ENCODE results near the gene ZMAT5. TPM values are rescaled to one million over a fixed set of nuclear protein-coding genes. Genes with fewer than 3 reads are reported as not detected.

Gene ZMAT5
- total and polyA plus RNA-seq, 9 of the 15 experiments (the other 6 are each of a cell fraction or from before 2014, with no cell fraction given) = 2.0 to 25.2 (median 11.9) TPM

DNA sequence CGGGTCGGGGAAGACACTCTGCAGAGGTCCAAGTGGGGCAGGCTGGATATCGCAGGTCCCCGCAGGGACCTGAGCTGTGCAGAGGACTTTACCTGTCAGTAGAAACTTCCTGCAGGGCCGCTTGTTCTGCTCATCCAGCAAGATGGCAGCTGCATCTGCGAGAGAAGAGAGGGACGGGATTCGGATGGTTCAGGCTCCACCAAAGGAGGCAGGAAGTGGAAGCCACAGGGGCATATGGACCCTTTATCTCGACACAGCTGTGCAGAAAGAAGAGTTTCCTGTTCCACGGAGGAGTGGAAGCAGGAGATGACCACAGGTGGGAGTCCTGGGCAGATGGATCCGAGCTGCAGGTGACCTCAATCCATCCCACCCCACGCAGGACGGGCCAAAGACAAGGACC lies 24.5 kb downstream of the ZMAT5 start (continued):
- TF ChIP-seq, protein P1, sequence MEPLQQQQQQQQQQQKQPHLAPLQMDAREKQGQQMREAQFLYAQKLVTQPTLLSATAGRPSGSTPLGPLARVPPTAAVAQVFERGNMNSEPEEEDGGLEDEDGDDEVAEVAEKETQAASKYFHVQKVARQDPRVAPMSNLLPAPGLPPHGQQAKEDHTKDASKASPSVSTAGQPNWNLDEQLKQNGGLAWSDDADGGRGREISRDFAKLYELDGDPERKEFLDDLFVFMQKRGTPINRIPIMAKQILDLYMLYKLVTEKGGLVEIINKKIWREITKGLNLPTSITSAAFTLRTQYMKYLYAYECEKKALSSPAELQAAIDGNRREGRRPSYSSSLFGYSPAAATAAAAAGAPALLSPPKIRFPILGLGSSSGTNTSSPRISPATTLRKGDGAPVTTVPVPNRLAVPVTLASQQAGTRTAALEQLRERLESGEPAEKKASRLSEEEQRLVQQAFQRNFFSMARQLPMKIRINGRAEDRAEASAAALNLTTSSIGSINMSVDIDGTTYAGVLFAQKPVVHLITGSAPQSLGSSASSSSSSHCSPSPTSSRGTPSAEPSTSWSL (CRISPR knock-in tag; IDR thresholded peaks at IDR 0.05; ENCODE audit: borderline replicate concordance) = no peak
- TF ChIP-seq, protein P2, sequence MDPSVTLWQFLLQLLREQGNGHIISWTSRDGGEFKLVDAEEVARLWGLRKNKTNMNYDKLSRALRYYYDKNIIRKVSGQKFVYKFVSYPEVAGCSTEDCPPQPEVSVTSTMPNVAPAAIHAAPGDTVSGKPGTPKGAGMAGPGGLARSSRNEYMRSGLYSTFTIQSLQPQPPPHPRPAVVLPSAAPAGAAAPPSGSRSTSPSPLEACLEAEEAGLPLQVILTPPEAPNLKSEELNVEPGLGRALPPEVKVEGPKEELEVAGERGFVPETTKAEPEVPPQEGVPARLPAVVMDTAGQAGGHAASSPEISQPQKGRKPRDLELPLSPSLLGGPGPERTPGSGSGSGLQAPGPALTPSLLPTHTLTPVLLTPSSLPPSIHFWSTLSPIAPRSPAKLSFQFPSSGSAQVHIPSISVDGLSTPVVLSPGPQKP (CRISPR knock-in tag; IDR thresholded peaks at IDR 0.05) = no peak

DNA sequence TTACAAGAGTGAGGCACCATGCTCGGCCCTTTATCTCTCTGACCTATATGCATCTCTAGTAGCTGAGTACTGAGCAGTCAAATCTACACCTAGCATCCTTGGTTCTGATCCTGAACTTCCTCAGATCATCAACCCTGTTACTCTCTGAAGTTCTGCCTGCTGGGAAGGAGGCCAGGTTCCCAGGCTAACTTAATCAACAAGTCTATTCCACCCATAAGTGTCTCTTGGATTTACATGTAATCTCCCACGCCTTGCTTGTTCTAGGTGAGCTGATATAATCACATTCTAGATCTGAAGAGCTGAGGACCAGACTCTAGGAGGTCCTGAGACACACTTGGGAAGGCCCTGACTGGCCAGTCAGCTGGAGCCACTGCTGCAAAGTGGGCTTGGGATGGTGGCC lies 24.9 kb downstream of the ZMAT5 start:
- DNase-seq (ENCODE audit: extremely low read depth in 1 of 4, low spot score in 3 of 4) = no peak
- WGBS (ENCODE audit: insufficient coverage, low coverage, missing lambda C conversion rate) = 20% methylated on average over 2 of the region's 2 CpGs
- in situ Hi-C loops (cut with MboI) (no loop called here), intact Hi-C loops (cut with micrococcal nuclease) (no loop called here)
- FAIRE-seq = no peak
- BruUV-seq (replicated peaks) = no TSS peak
- no peak for ATAC-seq
- Histone ChIP-seq H3K4me1 (replicated peaks in 1 of 2; ENCODE audit: control insufficient read depth in 2 of 2, insufficient read depth in 2 of 2, low read length in 2 of 2) (peaks cover 0 to 7% of the 10 kb centered on the region in 2 experiments; a peak in 2 of 5 replicates), H4K20me1 (replicated peaks; ENCODE audit: control insufficient read depth, insufficient read depth, low read length) (no peaks in the 10 kb centered on the region), H3K27ac (ENCODE audit: extremely low read depth, low read depth, low read length) (no peak overlapping the region), H3K4me3 (no peak overlapping the region), H3K9me1 (ENCODE audit: control insufficient read depth, insufficient read depth, low read length) (no peaks in the 10 kb centered on the region), H3K4me2 (ENCODE audit: insufficient read depth, low read length) (no peak overlapping the region), H3K9ac (ENCODE audit: insufficient read depth in 1 of 2, low read depth in 2 of 2, low read length in 2 of 2) (0 out of 4 replicates have a peak overlapping the region, but pooled peaks of 1 of the 2 experiments have one; percentile 58), H2AFZ (ENCODE audit: low read depth, low read length) (no peak overlapping the region), H3K27me3 (ENCODE audit: control insufficient read depth in 2 of 2, insufficient read depth in 2 of 2, low read length in 2 of 2) (no peaks in the 10 kb centered on the region), H3K9me3 (replicated peaks; ENCODE audit: control insufficient read depth, insufficient read depth, low read depth, low read length) (no peaks in the 10 kb centered on the region), H3K79me2 (ENCODE audit: control insufficient read depth, insufficient read depth, low read length) (no peaks in the 10 kb centered on the region), H3K36me3 (ENCODE audit: control insufficient read depth, insufficient read depth, low read length) (no peaks in the 10 kb centered on the region)
- CTCF ChIA-PET (ENCODE audit: low intra/inter-chr PET ratio) = no interaction called here
- POLR2A ChIA-PET = no interaction called here
- TF ChIP-seq, protein P3, sequence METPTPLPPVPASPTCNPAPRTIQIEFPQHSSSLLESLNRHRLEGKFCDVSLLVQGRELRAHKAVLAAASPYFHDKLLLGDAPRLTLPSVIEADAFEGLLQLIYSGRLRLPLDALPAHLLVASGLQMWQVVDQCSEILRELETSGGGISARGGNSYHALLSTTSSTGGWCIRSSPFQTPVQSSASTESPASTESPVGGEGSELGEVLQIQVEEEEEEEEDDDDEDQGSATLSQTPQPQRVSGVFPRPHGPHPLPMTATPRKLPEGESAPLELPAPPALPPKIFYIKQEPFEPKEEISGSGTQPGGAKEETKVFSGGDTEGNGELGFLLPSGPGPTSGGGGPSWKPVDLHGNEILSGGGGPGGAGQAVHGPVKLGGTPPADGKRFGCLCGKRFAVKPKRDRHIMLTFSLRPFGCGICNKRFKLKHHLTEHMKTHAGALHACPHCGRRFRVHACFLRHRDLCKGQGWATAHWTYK (CRISPR knock-in tag; IDR thresholded peaks at IDR 0.05) = no peak
- TF ChIP-seq, protein P4, sequence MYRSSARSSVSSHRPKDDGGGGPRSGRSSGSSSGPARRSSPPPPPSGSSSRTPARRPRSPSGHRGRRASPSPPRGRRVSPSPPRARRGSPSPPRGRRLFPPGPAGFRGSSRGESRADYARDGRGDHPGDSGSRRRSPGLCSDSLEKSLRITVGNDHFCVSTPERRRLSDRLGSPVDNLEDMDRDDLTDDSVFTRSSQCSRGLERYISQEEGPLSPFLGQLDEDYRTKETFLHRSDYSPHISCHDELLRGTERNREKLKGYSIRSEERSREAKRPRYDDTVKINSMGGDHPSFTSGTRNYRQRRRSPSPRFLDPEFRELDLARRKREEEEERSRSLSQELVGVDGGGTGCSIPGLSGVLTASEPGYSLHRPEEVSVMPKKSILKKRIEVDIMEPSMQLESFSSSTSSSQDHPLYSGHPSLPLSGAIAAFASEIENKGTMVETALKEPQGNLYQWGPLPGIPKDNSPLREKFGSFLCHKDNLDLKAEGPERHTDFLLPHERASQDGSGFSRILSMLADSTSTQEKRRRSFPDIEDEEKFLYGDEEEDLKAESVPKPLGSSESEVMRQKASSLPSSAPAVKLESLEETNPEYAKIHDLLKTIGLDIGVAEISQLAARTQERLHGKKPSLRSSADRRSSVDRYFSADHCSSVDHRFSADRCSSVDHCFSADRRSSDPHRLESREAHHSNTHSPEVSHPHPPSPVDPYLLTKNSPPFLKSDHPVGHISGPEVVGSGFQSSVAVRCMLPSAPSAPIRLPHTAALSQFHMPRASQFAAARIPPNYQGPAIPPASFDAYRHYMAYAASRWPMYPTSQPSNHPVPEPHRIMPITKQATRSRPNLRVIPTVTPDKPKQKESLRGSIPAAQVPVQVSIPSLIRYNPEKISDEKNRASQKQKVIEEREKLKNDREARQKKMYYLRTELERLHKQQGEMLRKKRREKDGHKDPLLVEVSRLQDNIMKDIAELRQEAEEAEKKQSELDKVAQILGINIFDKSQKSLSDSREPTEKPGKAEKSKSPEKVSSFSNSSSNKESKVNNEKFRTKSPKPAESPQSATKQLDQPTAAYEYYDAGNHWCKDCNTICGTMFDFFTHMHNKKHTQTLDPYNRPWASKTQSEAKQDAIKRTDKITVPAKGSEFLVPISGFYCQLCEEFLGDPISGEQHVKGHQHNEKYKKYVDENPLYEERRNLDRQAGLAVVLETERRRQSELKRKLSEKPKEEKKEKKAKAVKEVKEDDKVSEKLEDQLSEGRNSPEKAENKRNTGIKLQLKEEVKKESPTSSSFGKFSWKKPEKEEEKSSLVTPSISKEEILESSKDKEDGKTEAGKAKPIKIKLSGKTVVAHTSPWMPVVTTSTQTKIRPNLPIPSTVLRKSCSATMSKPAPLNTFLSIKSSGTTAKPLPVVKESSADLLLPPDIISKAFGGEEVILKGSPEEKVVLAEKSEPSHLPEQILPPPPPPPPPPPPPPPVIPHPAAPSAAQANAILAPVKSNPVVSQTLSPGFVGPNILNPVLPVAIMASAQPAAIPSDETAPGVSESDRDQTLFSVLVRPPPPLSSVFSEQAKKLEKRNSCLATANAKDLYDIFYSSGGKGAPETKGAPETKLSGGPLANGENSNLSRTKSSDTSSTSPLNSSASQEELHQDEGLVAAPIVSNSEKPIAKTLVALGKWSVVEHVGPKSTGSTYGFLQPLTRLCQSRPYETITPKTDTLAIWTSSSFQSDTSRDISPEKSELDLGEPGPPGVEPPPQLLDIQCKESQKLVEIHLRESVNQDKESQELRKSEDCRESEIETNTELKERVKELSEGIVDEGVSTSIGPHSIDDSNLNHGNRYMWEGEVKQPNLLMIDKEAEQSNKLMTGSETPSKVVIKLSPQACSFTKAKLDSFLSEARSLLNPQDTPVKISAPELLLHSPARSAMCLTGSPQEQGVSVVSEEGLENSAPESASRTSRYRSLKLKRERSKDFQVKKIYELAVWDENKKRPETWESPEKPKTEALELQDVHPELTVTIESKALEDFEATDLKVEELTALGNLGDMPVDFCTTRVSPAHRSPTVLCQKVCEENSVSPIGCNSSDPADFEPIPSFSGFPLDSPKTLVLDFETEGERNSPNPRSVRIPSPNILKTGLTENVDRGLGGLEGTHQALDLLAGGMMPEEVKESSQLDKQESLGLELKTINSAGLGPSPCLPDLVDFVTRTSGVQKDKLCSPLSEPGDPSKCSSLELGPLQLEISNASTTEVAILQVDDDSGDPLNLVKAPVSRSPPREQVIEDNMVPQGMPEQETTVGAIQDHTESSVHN (IDR thresholded peaks at IDR 0.05; ENCODE audit: borderline replicate concordance in 1 of 2, low read depth in 1 of 2) = no peak
- no peak for TF ChIP-seq EWSR1 (IDR thresholded peaks at IDR 0.05; ENCODE audit: borderline replicate concordance, low read depth, partially characterized antibody)
